OCI-LY3 (cell line): ENCODE measurements around the gene IFI30.

Experiments used
- EZH2phosphoT487 ChIP-seq: fragments of 200-600 bp; shearing (Covaris generic); IDR thresholded peaks from 2 replicates; pipeline ENCODE4 v1.6.1; 2018; ENCODE audit warnings: antibody characterized with exemption, mixed run types, low read depth
- TF ChIP-seq, protein P1 (sequence below): fragments of 200-600, 300-600 bp; sonication (generic); IDR thresholded peaks from 2 replicates; pipeline ENCODE4 v1.5.1; 2014; ENCODE audit warnings: antibody characterized with exemption, low read length, low read depth

DNA sequence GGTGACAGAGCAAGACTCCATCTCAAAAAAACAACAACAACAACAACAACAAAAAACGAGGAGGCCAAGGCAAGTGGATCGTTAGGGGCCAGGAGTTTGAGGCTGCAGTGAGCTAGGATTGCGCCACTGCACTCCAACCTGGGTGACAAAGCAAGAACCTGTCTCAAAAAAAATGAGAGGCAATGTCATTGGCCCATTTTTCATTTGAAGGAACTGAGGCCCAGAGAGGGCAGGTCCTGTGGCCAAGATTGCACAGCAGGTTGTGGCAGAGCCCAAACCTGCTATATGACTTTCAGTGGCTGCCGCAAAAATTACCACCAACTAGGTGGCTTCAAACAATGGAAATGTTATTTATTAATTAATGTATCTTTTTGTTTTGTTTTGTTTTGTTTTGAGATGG lies 15.1 kb upstream of the IFI30 start:
- TF ChIP-seq, protein P1, sequence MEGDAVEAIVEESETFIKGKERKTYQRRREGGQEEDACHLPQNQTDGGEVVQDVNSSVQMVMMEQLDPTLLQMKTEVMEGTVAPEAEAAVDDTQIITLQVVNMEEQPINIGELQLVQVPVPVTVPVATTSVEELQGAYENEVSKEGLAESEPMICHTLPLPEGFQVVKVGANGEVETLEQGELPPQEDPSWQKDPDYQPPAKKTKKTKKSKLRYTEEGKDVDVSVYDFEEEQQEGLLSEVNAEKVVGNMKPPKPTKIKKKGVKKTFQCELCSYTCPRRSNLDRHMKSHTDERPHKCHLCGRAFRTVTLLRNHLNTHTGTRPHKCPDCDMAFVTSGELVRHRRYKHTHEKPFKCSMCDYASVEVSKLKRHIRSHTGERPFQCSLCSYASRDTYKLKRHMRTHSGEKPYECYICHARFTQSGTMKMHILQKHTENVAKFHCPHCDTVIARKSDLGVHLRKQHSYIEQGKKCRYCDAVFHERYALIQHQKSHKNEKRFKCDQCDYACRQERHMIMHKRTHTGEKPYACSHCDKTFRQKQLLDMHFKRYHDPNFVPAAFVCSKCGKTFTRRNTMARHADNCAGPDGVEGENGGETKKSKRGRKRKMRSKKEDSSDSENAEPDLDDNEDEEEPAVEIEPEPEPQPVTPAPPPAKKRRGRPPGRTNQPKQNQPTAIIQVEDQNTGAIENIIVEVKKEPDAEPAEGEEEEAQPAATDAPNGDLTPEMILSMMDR, result no peak
- no peak for TF ChIP-seq EZH2phosphoT487
